Prostate gland (tissue), 2 donors: ENCODE data around the gene GLYATL1.

Experiments
- CTCF ChIP-seq, 4 experiments: fragments of 200-600 bp in 2 of 4; fragments of 450-650 bp in 2 of 4; sonication (generic) in 2 of 4; IDR thresholded peaks; 1 replicate in 3 of 4; 2 replicates in 1 of 4; pipeline ENCODE4 v1.5.1; 2016 to 2019; ENCODE audit warnings: antibody characterized with exemption in 4 of 4, mild to moderate bottlenecking in 2 of 4, moderate library complexity in 2 of 4
- POLR2A ChIP-seq: fragments of 450-650 bp; IDR thresholded peaks from one replicate; pipeline ENCODE4 v1.6.1; 2016; ENCODE audit warnings: antibody characterized with exemption, mild to moderate bottlenecking
- POLR2AphosphoS5 ChIP-seq: sonication (generic); formaldehyde crosslinking; IDR thresholded peaks from one replicate; pipeline ENCODE4 v1.6.1; 2017; ENCODE audit warnings: antibody characterized with exemption

DNA sequence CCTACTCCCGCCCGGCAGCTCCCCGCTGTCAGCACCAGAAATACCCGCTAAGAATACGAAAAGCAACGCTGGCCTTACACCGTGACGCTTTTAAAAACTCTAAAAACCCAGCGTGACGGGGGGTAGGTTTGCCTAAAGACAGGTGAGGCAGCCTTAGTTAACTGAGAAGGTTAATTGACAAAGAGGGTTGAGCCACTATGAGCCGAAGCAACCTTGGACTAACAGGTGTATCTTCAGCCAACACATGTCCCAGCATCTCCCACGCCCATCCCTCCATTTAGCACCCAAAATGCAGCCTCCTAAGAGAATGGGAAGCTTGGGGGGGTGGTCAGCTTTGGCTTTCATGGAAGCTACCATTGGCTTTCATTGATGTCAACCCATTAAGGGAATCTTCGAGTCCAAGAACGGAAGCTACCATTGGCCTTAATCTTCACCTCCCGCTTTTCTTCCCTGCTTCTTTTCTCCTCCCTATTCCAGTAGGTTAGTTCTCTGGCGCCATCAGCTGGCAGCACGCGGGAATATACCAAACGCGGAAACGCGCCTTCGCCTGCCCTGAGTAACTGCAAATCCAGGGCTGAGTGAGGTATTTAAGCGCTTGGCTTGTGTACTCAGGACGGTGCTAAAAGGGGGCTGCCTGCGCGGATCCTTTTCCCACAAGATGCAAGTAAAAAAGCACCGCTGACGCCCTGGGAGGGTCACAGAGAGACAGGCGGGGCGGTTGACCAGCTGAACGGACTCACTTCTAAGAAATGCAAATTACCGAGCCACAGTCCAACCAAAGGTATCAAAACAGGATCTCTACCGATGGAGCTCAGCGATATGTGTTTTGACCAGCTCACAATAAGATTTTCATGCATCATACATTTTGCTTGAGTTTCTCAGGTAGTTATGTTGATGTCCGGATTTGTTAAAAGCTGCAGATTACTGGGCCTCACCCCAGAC lies 38.5 kb upstream of the GLYATL1 start:
- TF ChIP-seq CTCF (IDR thresholded peaks at IDR 0.05) (peak in 3 of 4 experiments; percentile 39 to 71 (median 67)), POLR2AphosphoS5 (no peak), POLR2A (no peak)
